Uterus (tissue), 4 donors: ENCODE results near the gene N4BP3. TPM values are rescaled to one million over a fixed set of nuclear protein-coding genes. Genes with fewer than 3 reads are reported as not detected.
"Not testable (repeated sequence)": the region's sequence is repeated elsewhere in the genome, so short reads cannot be mapped to it uniquely, and the experiment has no call there.

Source experiments
- DNase-seq, 2 donors: peaks; one replicate each; pipeline ENCODE4 v3.0.0-alpha.2; 2019 to 2020
- H3K27ac ChIP-seq, 2 donors: fragments of 200-600 bp; sonication (generic); 1 replicate in 1 of 2; 2 replicates in 1 of 2; pipeline ENCODE4 v1.5.1; 2016 to 2018
- H3K27me3 ChIP-seq, 2 donors: fragments of 200-600 bp; sonication (generic); one replicate each; pipeline ENCODE4 v1.5.1; 2018 to 2019; ENCODE audit warnings: control low read depth in 1 of 2
- H3K36me3 ChIP-seq, 2 donors: fragments of 200-600 bp; sonication (generic); one replicate each; pipeline ENCODE4 v1.5.1; 2019; ENCODE audit warnings: control low read depth in 1 of 2
- H3K4me1 ChIP-seq, 2 donors: fragments of 200-600 bp; sonication (generic); one replicate each; pipeline ENCODE4 v1.5.1; 2018 to 2019; ENCODE audit warnings: control low read depth in 1 of 2
- H3K4me3 ChIP-seq, 2 donors: fragments of 200-600 bp; sonication (generic); 1 replicate in 1 of 2; 2 replicates in 1 of 2; pipeline ENCODE4 v1.5.1; 2018 to 2019; ENCODE audit warnings: mild to moderate bottlenecking in 1 of 2
- H3K9me3 ChIP-seq, 2 donors: fragments of 200-600 bp; sonication (generic); one replicate each; pipeline ENCODE4 v1.5.1; 2019; ENCODE audit warnings: control low read depth in 1 of 2
- POLR2A ChIP-seq, 2 donors: fragments of 450-650 bp; IDR thresholded peaks; one replicate each; pipeline ENCODE4 v1.6.1; 2016; ENCODE audit warnings: antibody characterized with exemption in 2 of 2, mild to moderate bottlenecking in 1 of 2, moderate library complexity in 1 of 2
- intact Hi-C: fragments of 100-400 bp; cut with DNase I; formaldehyde crosslinking; loops from one replicate; pipeline ENCODE4 v1.15.1; 2023; ENCODE audit warnings: low total_unique reads
- total RNA-seq, 4 donors: library from RNA; depleted of rRNA in 3 of 4; stranded (reverse); fragments of >200 nt in 3 of 4; gene quantifications; one replicate each; pipeline versions ENCODE4 v1.1.0 to v1.2.4, GENCODE V29; 2014 to 2023
- TF ChIP-seq, protein P1 (sequence below), 4 experiments: fragments of 200-600 bp in 2 of 4; fragments of 450-650 bp in 2 of 4; sonication (generic) in 2 of 4; IDR thresholded peaks; one replicate each; pipeline ENCODE4 v1.5.1; 2016 to 2019; ENCODE audit warnings: antibody characterized with exemption in 4 of 4, mild to moderate bottlenecking in 2 of 4, moderate library complexity in 1 of 4
- donor health status: DM: yes; HTN: yes; CAD: no.

Gene N4BP3
- total RNA-seq, 4 donors from 2014 or later = 0.59 to 9.6 (median 1.6) TPM

DNA sequence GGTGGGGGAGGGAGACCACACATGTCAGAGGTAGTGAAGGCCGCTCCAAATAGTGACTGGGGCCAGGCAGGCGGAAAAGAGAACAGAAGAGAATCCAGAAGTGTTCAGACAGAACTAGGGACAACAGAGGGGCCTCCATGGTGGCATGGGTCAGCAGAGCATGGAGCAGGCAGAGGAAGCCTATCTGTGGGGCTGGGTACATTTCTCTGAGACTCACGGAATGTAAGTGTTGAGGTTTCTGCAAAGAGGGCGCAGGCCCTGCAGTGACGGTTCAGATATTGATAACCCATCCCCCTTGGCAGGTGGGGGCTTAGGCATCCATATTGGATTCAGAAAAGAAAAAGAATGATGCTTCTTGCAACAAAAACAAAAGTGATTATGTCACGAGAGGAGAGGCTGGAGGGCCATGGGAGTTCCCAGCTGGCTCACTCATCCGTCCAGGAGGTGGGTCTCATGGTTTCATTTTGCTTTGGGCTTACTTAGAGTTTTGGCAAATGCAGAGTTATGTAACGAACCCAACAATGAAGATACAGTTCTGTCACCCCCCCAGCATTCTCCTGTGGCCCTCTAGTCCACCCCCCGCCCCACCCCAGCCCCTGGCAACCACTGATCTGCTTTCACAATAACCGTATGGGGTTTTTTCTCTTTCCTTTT is 12.0 kb downstream of the N4BP3 start:
- Histone ChIP-seq H3K27me3 (no peaks in the 10 kb centered on the region), H3K36me3 (no peaks in the 10 kb centered on the region), H3K4me3 (no peak overlapping the region), H3K9me3 (no peaks in the 10 kb centered on the region), H3K4me1 (peaks cover 0 to 9% of the 10 kb centered on the region in 2 donors), H3K27ac (no peak overlapping the region)
- intact Hi-C loops = no loop called here
- DNase-seq = no peak
- TF ChIP-seq POLR2A (IDR thresholded peaks at IDR 0.05) = no peak
- TF ChIP-seq, protein P1, sequence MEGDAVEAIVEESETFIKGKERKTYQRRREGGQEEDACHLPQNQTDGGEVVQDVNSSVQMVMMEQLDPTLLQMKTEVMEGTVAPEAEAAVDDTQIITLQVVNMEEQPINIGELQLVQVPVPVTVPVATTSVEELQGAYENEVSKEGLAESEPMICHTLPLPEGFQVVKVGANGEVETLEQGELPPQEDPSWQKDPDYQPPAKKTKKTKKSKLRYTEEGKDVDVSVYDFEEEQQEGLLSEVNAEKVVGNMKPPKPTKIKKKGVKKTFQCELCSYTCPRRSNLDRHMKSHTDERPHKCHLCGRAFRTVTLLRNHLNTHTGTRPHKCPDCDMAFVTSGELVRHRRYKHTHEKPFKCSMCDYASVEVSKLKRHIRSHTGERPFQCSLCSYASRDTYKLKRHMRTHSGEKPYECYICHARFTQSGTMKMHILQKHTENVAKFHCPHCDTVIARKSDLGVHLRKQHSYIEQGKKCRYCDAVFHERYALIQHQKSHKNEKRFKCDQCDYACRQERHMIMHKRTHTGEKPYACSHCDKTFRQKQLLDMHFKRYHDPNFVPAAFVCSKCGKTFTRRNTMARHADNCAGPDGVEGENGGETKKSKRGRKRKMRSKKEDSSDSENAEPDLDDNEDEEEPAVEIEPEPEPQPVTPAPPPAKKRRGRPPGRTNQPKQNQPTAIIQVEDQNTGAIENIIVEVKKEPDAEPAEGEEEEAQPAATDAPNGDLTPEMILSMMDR (IDR thresholded peaks at IDR 0.05) = no peak

DNA sequence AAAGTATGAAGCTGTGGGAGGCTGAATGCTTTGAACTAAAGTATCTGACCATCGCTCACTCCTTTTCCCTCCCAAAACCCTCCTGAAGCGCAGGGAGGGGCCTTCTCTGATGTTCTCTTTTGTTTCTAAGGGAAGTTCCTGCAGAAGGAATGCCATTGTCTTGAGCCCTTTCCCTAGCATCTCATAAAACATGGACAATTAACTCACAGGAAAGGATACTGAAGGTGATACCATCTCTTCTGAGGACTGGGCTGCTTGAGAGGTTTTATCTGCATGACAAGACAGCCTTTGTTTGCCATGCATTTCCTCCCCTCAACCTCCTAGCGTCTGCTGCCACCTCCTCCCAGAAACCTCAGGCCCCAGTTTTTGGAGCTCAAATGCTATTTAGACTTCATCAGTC is 13.2 kb downstream of the N4BP3 start:
- no peak overlapping the region for H3K27ac ChIP-seq
- intact Hi-C loops = no loop called here
- peaks cover 0 to 6% of the 10 kb centered on the region in 2 donors for H3K4me1 ChIP-seq
- TF ChIP-seq POLR2A (IDR thresholded peaks at IDR 0.05) = no peak
- TF ChIP-seq, protein P1 (IDR thresholded peaks at IDR 0.05) = no peak
- no peaks in the 10 kb centered on the region for H3K9me3 ChIP-seq
- no peak overlapping the region for H3K4me3 ChIP-seq
- no peaks in the 10 kb centered on the region for H3K27me3 ChIP-seq
- DNase-seq = no peak
- no peaks in the 10 kb centered on the region for H3K36me3 ChIP-seq

DNA sequence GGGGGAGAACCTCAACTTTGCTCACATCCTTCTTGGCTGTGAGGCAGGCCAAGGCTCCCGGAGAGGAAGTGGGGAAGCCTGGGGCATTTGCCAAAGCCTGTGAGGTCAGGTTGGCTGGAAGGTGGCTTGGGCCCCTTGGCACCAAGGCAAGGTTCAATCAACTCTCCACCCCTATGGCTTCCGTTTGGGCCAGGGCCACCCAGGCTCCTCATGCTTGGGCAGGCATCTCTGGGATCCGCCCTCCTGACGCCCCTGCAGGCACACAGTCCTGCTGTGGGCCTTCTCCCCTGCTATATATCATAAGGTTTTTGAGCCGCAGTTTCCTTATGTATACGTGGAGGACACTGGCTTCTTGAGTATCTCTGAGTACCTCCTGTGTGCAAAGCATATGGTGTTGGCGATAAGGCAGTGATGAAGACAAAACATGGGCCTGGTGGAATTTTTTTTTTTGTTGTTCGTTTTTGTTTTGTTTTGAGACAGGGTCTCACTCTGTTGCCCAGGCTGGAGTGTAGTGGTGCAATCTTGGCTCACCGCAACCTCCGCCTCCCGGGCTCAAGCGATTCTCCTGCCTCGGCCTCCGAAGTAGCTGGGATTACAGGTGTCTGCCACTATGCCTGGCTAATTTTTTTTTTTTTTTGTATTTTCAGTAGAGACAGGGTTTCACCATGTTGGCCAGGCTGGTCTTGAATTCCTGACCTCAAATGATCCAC is 14.1 kb downstream of the N4BP3 start:
- H3K4me1 ChIP-seq, H3K9me3 ChIP-seq, DNase-seq, H3K27ac ChIP-seq, H3K36me3 ChIP-seq, H3K4me3 ChIP-seq, H3K27me3 ChIP-seq, intact Hi-C loops: not testable (repeated sequence)

DNA sequence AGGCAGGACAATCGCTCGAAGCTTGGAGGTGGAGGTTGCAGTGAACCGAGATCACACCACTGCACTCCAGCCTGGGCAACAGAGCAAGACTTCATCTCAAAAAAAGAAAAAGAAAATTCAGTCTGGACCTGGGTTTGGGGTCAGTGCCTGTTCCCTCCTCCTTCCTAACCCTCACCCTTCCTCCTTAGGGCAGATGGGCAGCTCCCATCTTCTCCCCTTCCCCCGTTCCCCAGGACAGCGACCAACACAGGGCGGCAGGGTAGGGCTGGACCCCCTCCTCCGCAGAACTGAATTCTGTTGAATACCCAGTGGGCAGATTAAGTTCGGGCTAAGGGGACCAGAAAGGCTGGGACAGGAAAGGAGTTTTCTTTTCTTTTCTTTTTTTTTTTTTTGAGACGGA is 16.0 kb downstream of the N4BP3 start:
- Histone ChIP-seq H3K4me1 (peaks cover 0 to 8% of the 10 kb centered on the region in 2 donors), H3K27me3 (no peaks in the 10 kb centered on the region), H3K36me3 (no peaks in the 10 kb centered on the region), H3K4me3 (no peak overlapping the region), H3K27ac (no peak overlapping the region), H3K9me3 (no peaks in the 10 kb centered on the region)
- no peak for DNase-seq
- intact Hi-C loops = no loop called here
- no peak for TF ChIP-seq POLR2A (IDR thresholded peaks at IDR 0.05)
- TF ChIP-seq, protein P1 (IDR thresholded peaks at IDR 0.05) = no peak

DNA sequence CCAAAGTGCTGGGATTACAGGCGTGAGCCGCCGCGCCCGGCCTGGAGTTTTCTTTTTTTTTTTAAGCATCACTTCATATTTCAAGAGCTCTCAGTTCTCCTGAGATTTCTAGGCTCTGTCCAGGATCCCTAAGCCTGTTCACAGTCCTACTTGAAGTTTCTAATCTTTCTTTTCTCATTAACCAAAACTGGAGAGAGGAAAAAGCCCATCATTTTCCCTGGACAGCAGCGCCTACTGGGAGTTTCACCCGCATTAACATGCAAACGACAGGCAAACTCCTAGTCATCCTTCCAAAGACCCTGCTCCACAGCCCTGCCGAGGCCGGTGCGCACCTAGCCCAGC is 16.9 kb downstream of the N4BP3 start:
- H3K9me3 ChIP-seq, DNase-seq, H3K27me3 ChIP-seq, H3K4me1 ChIP-seq, H3K36me3 ChIP-seq, intact Hi-C loops: not testable (repeated sequence)
- H3K4me3 ChIP-seq = peak overlapping the region; percentile 55 to 79
- peak overlapping the region; percentile 74 to 96 for H3K27ac ChIP-seq

DNA sequence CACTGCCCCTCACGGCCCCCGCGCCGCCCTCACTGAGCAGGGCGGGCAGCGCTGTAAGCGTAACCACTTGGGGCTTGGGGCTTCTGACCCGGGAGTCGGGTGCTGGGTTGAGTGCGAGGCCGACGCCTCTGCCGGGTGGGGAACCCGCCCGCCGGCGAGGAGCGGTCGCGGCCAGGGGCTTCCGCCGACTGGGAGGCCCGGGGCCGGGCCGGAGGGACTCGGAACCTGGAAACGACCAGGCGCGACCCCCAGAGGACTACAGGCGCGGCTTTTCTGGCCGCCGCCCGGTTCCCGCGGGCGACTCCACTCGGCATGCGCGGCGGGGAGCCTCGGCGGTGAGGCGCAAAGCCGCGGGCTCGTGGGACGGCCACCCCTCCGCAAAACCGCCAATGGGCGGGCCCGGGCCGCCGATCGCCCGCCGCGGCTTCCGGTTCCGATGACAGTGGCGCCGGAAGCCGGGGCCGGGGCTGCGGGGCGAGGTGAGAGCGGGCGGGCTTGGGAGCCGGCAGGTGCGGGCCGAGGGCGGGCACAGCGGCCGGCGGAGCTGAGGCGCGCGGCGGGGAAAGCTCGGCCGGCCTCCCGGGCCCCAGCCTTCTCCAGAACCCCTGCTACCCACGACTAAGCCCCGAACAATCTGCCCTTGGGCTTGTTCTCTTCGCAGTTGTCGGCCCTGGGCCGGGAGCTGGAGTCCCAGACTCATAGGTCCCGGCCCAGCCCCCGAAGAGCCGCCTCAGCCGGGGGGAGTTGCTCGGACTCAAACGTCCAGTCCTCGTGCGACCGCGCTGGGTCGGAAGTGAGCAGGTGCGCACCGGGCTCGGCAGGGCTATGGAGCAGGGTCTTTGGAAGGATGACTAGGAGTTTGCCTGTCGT is 17.5 kb downstream of the N4BP3 start, which contains the start of gene RMND5B:
Gene RMND5B (plus strand): TSS at position 439 of the 870 bp plus-strand sequence. CDS start 7,106 bp downstream, outside the sequence.
- Histone ChIP-seq H3K27ac (peak within 1 kb of the TSS; percentile 74 to 96), H3K27me3 (no peaks in the 10 kb centered on the region), H3K4me3 (peak within 1 kb of the TSS; percentile 55 to 79), H3K4me1 (peaks cover 0 to 8% of the 10 kb centered on the region in 2 donors), H3K36me3 (no peaks in the 10 kb centered on the region), H3K9me3 (no peaks in the 10 kb centered on the region)
- TF ChIP-seq, protein P1 (IDR thresholded peaks at IDR 0.05) = peak in 2 of 4 experiments; percentile 8 to 11
- peak; percentile 51 to 77 for TF ChIP-seq POLR2A (IDR thresholded peaks at IDR 0.05)
- intact Hi-C loops = no loop called here
- peak; percentile 74 to 87 for DNase-seq
